ENCODE data around the gene GALP. TPM values are rescaled to one million over a fixed set of nuclear protein-coding genes. Genes with fewer than 3 reads are reported as not detected.
A peak's percentile ranks its signal among the peaks of the same experiment; 100 is the strongest.

The GALP gene
- total RNA-seq, 2 experiments from 2014 or later: not detected

- DNase-seq: no peak
- ChIA-PET CTCF (no interaction called here), POLR2A (no interaction called here)
- H3K4me3 Mint-ChIP-seq: no peak overlapping the region
- H3K9me3 Mint-ChIP-seq: no peaks in the 10 kb centered on the region
- Histone ChIP-seq H3K4me3 (ENCODE audit: low read length) (no peak overlapping the region), H3K27me3 (ENCODE audit: control insufficient read depth in 1 of 2, insufficient read depth in 2 of 2, low read length in 2 of 2) (peaks cover 0 to under 1% of the 10 kb centered on the region in 2 experiments), H3K27ac (ENCODE audit: low read depth in 1 of 2, low read length in 2 of 2) (no peak overlapping the region), H3K36me3 (ENCODE audit: insufficient read depth, low read length) (peaks cover 9% of the 10 kb centered on the region), H3K9me3 (ENCODE audit: control insufficient read depth in 1 of 2, insufficient read depth in 1 of 2, low read length in 2 of 2) (no peaks in the 10 kb centered on the region), H3K4me1 (ENCODE audit: insufficient read depth, low read length) (no peaks in the 10 kb centered on the region)
- no peaks in the 10 kb centered on the region for H3K4me1 Mint-ChIP-seq (ENCODE audit: low read depth)
- H3K27ac Mint-ChIP-seq: no peak overlapping the region
- ATAC-seq (ENCODE audit: poor library complexity): no peak
- no peaks in the 10 kb centered on the region for H3K27me3 Mint-ChIP-seq
- peaks cover 35% of the 10 kb centered on the region for H3K36me3 Mint-ChIP-seq (ENCODE audit: low read depth)
- TF ChIP-seq CTCF (IDR thresholded peaks at IDR 0.05): no peak
- intact Hi-C loops (cut with DNase I, micrococcal nuclease): no loop called here
Measured at GRCh38 chr19:56161534-56161933, 14.3 kb upstream of the GALP start.

- no peaks in the 10 kb centered on the region for H3K9me3 ChIP-seq (ENCODE audit: control insufficient read depth in 1 of 2, insufficient read depth in 1 of 2, low read length in 2 of 2)
- peaks cover 7% of the 10 kb centered on the region for H3K36me3 ChIP-seq (ENCODE audit: insufficient read depth, low read length)
- H3K27me3 Mint-ChIP-seq: no peaks in the 10 kb centered on the region
- H3K27ac ChIP-seq (ENCODE audit: low read depth in 1 of 2, low read length in 2 of 2): no peak overlapping the region
- no peak for TF ChIP-seq CTCF (IDR thresholded peaks at IDR 0.05)
- H3K27ac Mint-ChIP-seq: no peak overlapping the region
- CTCF ChIA-PET: no interaction called here
- ATAC-seq (ENCODE audit: poor library complexity) (no peak), DNase-seq (peak in 3 of 14 experiments; percentile 15 to 45 (median 20))
- peaks cover 30% of the 10 kb centered on the region for H3K36me3 Mint-ChIP-seq (ENCODE audit: low read depth)
- no peaks in the 10 kb centered on the region for H3K4me1 Mint-ChIP-seq (ENCODE audit: low read depth)
- POLR2A ChIA-PET: no interaction called here
- H3K4me3 Mint-ChIP-seq: no peak overlapping the region
- intact Hi-C loops (cut with DNase I, micrococcal nuclease): no loop called here
- H3K4me3 ChIP-seq (ENCODE audit: low read length): no peak overlapping the region
- peaks cover 0 to 2% of the 10 kb centered on the region in 2 experiments for H3K27me3 ChIP-seq (ENCODE audit: control insufficient read depth in 1 of 2, insufficient read depth in 2 of 2, low read length in 2 of 2)
- H3K9me3 Mint-ChIP-seq: no peaks in the 10 kb centered on the region
- no peaks in the 10 kb centered on the region for H3K4me1 ChIP-seq (ENCODE audit: insufficient read depth, low read length)
Measured at GRCh38 chr19:56162258-56162657, 13.6 kb upstream of the GALP start.

GRCh38 chr19:56163097-56163496, 12.7 kb upstream of the GALP start:
- H3K4me3 Mint-ChIP-seq: no peak overlapping the region
- POLR2A ChIA-PET: no interaction called here

More at GRCh38 chr19:56163097-56163496, 12.7 kb upstream of the GALP start:
- H3K27ac Mint-ChIP-seq: no peak overlapping the region
- peaks cover 22% of the 10 kb centered on the region for H3K36me3 Mint-ChIP-seq (ENCODE audit: low read depth)
- H3K4me3 ChIP-seq (ENCODE audit: low read length): no peak overlapping the region
- DNase-seq: no peak
- no peak overlapping the region for H3K27ac ChIP-seq (ENCODE audit: low read depth in 1 of 2, low read length in 2 of 2)
- CTCF ChIA-PET: no interaction called here
- H3K4me1 Mint-ChIP-seq (ENCODE audit: low read depth): no peaks in the 10 kb centered on the region
- H3K27me3 Mint-ChIP-seq: no peaks in the 10 kb centered on the region
- no peaks in the 10 kb centered on the region for H3K9me3 Mint-ChIP-seq
- no peaks in the 10 kb centered on the region for H3K9me3 ChIP-seq (ENCODE audit: control insufficient read depth in 1 of 2, insufficient read depth in 1 of 2, low read length in 2 of 2)
- ATAC-seq (ENCODE audit: poor library complexity): no peak
- no peak for TF ChIP-seq CTCF (IDR thresholded peaks at IDR 0.05)
- peaks cover 7% of the 10 kb centered on the region for H3K36me3 ChIP-seq (ENCODE audit: insufficient read depth, low read length)
- H3K27me3 ChIP-seq (ENCODE audit: control insufficient read depth in 1 of 2, insufficient read depth in 2 of 2, low read length in 2 of 2): peaks cover 0 to 2% of the 10 kb centered on the region in 2 experiments
- intact Hi-C loops (cut with DNase I, micrococcal nuclease): no loop called here
- H3K4me1 ChIP-seq (ENCODE audit: insufficient read depth, low read length): no peaks in the 10 kb centered on the region
